A549 (cell line): ENCODE measurements around the gene NT5C. TPM values are rescaled to one million over a fixed set of nuclear protein-coding genes. Genes with fewer than 3 reads are reported as not detected.

Source experiments
- ATAC-seq, 2 experiments: fragments of 200-7000 bp in 1 of 2; fragments of >200 bp in 1 of 2; cut with Nextera tagmentation in 1 of 2; cut with Tn5 transposase in 1 of 2; 3 replicates each; pipeline versions ENCODE4 v1.8.0 to v1.9.1; 2018 to 2020; ENCODE audit warnings: mild to moderate bottlenecking in 1 of 2, moderate library complexity in 1 of 2
- CTCF ChIA-PET: fragments of 300-600 bp; sonication (Branson Sonifier 250); formaldehyde crosslinking; extraction: SDS; loops from one replicate; lab custom pipeline; 2021; ENCODE audit warnings: antibody characterized with exemption, inconsistent platforms; lab: Yijun Ruan, JAX
- POLR2A ChIA-PET: fragments of 350-600 bp; formaldehyde crosslinking; extraction: SDS; loops from one replicate; lab custom pipeline; 2021; ENCODE audit warnings: antibody characterized with exemption, inconsistent platforms; lab: Yijun Ruan, JAX
- DNase-seq, 2 experiments: peaks; one replicate each; pipeline versions ENCODE4 v3.0.0 to v3.0.0-alpha.2; 2011 to 2016; ENCODE audit warnings: low read depth in 1 of 2, low spot score in 1 of 2
- FAIRE-seq: peaks from 2 replicates; lab custom pipeline; 2011; peaks lifted over from hg19 to GRCh38; lab: Jason Lieb, UNC
- H3K27ac ChIP-seq, 2 experiments: fragments of >200 bp; sonication (Bioruptor Twin); formaldehyde crosslinking; 3 replicates each; pipeline ENCODE4 v1.5.1; 2016 to 2017
- H3K4me1 ChIP-seq: fragments of >200 bp; sonication (Bioruptor Twin); formaldehyde crosslinking; 3 replicates; pipeline ENCODE4 v1.6.1; 2016
- H3K4me2 ChIP-seq: fragments of >200 bp; sonication (Bioruptor Twin); formaldehyde crosslinking; 3 replicates; pipeline ENCODE4 v1.6.1; 2016
- H3K4me3 ChIP-seq: fragments of >200 bp; sonication (Bioruptor Twin); formaldehyde crosslinking; 3 replicates; pipeline ENCODE4 v1.5.1; 2016
- H3K9me3 ChIP-seq: fragments of >200 bp; sonication (Bioruptor Twin); formaldehyde crosslinking; 3 replicates; pipeline ENCODE4 v1.6.1; 2016
- BHLHE40 ChIP-seq: IDR thresholded peaks from 2 replicates; pipeline ENCODE4 v1.6.1; 2012; ENCODE audit warnings: low read depth, low read length, inconsistent platforms
- CBX8 ChIP-seq: fragments of 200-600 bp; sonication (generic); IDR thresholded peaks from 2 replicates; pipeline ENCODE4 v1.6.1; 2016
- E2F6 ChIP-seq: IDR thresholded peaks from 2 replicates; pipeline ENCODE4 v1.6.1; 2012; ENCODE audit warnings: low read depth, borderline replicate concordance
- FOSB ChIP-seq: fragments of 250-450 bp; sonication (Bioruptor Pico); IDR thresholded peaks from 2 replicates; pipeline ENCODE4 v1.5.0; 2020; ENCODE audit warnings: mild to moderate bottlenecking, moderate library complexity
- FOXS1 ChIP-seq: fragments of 250-450 bp; sonication (Bioruptor Pico); IDR thresholded peaks from 2 replicates; pipeline ENCODE4 v1.5.0; 2020; ENCODE audit warnings: mild to moderate bottlenecking, moderate library complexity
- GATA3 ChIP-seq: IDR thresholded peaks from 2 replicates; pipeline ENCODE4 v1.6.1; 2012; ENCODE audit warnings: borderline replicate concordance
- HDAC2 ChIP-seq: fragments of 200-600 bp; sonication (generic); IDR thresholded peaks from 2 replicates; pipeline ENCODE4 v1.6.1; 2016
- HMGXB4 ChIP-seq: fragments of 250-450 bp; sonication (Bioruptor Pico); IDR thresholded peaks from 2 replicates; pipeline ENCODE4 v1.5.0; 2021; ENCODE audit warnings: mild to moderate bottlenecking, moderate library complexity, borderline replicate concordance
- HOXB5 ChIP-seq: fragments of 250-450 bp; sonication (Bioruptor Pico); IDR thresholded peaks from 2 replicates; pipeline ENCODE4 v1.5.0; 2020; ENCODE audit warnings: mild to moderate bottlenecking, moderate library complexity
- KDM1A ChIP-seq: fragments of 200-600 bp; sonication (generic); IDR thresholded peaks from 2 replicates; pipeline ENCODE4 v1.6.1; 2016; ENCODE audit warnings: low read depth, mild to moderate bottlenecking
- MYC ChIP-seq: IDR thresholded peaks from 2 replicates; pipeline ENCODE4 v1.6.1; 2012; ENCODE audit warnings: mild to moderate bottlenecking, inconsistent platforms, low read length, improper control_type of control experiment, borderline replicate concordance
- NPAS2 ChIP-seq: fragments of 250-450 bp; sonication (Bioruptor Pico); IDR thresholded peaks from 2 replicates; pipeline ENCODE4 v1.8.0; 2022; ENCODE audit warnings: mild to moderate bottlenecking, moderate library complexity, borderline replicate concordance
- NR3C1 ChIP-seq: fragments of >200 bp; sonication (Bioruptor Twin); formaldehyde crosslinking; IDR thresholded peaks from 3 replicates; pipeline ENCODE4 v1.6.1; 2017
- PHF8 ChIP-seq: fragments of 200-600 bp; sonication (generic); IDR thresholded peaks from 2 replicates; pipeline ENCODE4 v1.6.1; 2016; ENCODE audit warnings: low read depth, mild to moderate bottlenecking, antibody characterized with exemption, moderate library complexity, borderline replicate concordance
- POLR2A ChIP-seq: IDR thresholded peaks from 2 replicates; pipeline ENCODE4 v1.6.1; 2012; ENCODE audit warnings: mild to moderate bottlenecking, low read length
- RAD21 ChIP-seq, 2 experiments: fragments of >200 bp in 1 of 2; sonication (Bioruptor Twin) in 1 of 2; formaldehyde crosslinking in 1 of 2; IDR thresholded peaks in 1 of 2; conservative IDR thresholded peaks in 1 of 2; 2 replicates in 1 of 2; 3 replicates in 1 of 2; pipeline ENCODE4 v1.6.1; 2012 to 2018; ENCODE audit warnings: inconsistent platforms in 1 of 2
- REST ChIP-seq: fragments of 200-600 bp; sonication (generic); IDR thresholded peaks from 2 replicates; pipeline ENCODE4 v1.6.1; 2016; ENCODE audit warnings: antibody characterized with exemption, mild to moderate bottlenecking, moderate library complexity
- RFX5 ChIP-seq: fragments of 450-650 bp; IDR thresholded peaks from 2 replicates; pipeline ENCODE4 v1.7.1; 2014; ENCODE audit warnings: antibody characterized with exemption, mild to moderate bottlenecking, moderate library complexity
- TFCP2L1 ChIP-seq: fragments of 250-450 bp; sonication (Bioruptor Pico); IDR thresholded peaks from 2 replicates; pipeline ENCODE4 v1.5.0; 2021; ENCODE audit warnings: mild to moderate bottlenecking
- TP53 ChIP-seq: fragments of 250-450 bp; sonication (Bioruptor Pico); IDR thresholded peaks from 2 replicates; pipeline ENCODE4 v1.5.0; 2021; ENCODE audit warnings: mild to moderate bottlenecking, moderate library complexity
- ZNF302 ChIP-seq: fragments of 250-450 bp; sonication (Bioruptor Pico); IDR thresholded peaks from 2 replicates; pipeline ENCODE4 v1.9.0; 2021; ENCODE audit warnings: inconsistent platforms, mild to moderate bottlenecking, moderate library complexity
- ZSCAN20 ChIP-seq: fragments of 250-450 bp; sonication (Bioruptor Pico); IDR thresholded peaks from 2 replicates; pipeline ENCODE4 v1.8.0; 2022; ENCODE audit warnings: mild to moderate bottlenecking, moderate library complexity
- WGBS: methylation state at CpG from one replicate; pipeline ENCODE4 v1.1.6; 2017; ENCODE audit errors: missing lambda C conversion rate; 5-methylcytosine and 5-hydroxymethylcytosine counted together
- polyA minus RNA-seq: library from RNA; depleted of rRNA, polyadenylated mRNA; stranded (reverse); fragments of >200 nt; gene quantifications from 2 replicates; pipeline ENCODE4 v1.2.3, GENCODE V29; 2011; rRNA and poly(A)+ RNA removed
- polyA plus RNA-seq, 4 experiments: library from polyadenylated mRNA; depleted of rRNA in 3 of 4; stranded (reverse); fragments of >200 nt; fragmentation: RNase III in 1 of 4; extraction: RNeasy Plus Mini Kit Qiagen cat#74134 plus additional on column Dnase treatment in 1 of 4; gene quantifications; 2 replicates in 3 of 4; 3 replicates in 1 of 4; pipeline ENCODE4 v1.2.3, GENCODE V29; 2011 to 2017
- TF ChIP-seq, protein P1 (sequence below): IDR thresholded peaks from 2 replicates; pipeline ENCODE4 v1.6.1; 2012
- TF ChIP-seq, protein P2 (sequence below): fragments of 150-350 bp; IDR thresholded peaks from 2 replicates; pipeline ENCODE4 v1.6.1; 2014; ENCODE audit warnings: low read depth, mild to moderate bottlenecking, low read length
- TF ChIP-seq, protein P3 (sequence below): fragments of 250-450 bp; sonication (Bioruptor Pico); IDR thresholded peaks from 2 replicates; pipeline ENCODE4 v1.5.0; 2020; ENCODE audit warnings: low read depth, mild to moderate bottlenecking, moderate library complexity
- TF ChIP-seq, protein P4 (sequence below): fragments of 450-650 bp; IDR thresholded peaks from 2 replicates; pipeline ENCODE4 v1.6.1; 2014; ENCODE audit warnings: antibody characterized with exemption
- TF ChIP-seq, protein P5 (sequence below): fragments of >200 bp; sonication (Bioruptor Twin); formaldehyde crosslinking; IDR thresholded peaks from 3 replicates; pipeline ENCODE4 v1.6.1; 2016

Gene NT5C
- polyA plus RNA-seq (2011; rRNA removed) (54.5 and 73.7 TPM in 2 replicates), polyA plus RNA-seq (2017; fragmentation: RNase III; extraction: RNeasy Plus Mini Kit Qiagen cat#74134 plus additional on column Dnase treatment) (83.8 to 92.2 TPM (median 91.4 TPM) in 3 replicates), polyA minus RNA-seq (31.1 and 36.1 TPM in 2 replicates)
- 174 and 199 TPM in 2 replicates for polyA plus RNA-seq (2012; cell fraction: cytosol; rRNA removed)
- 280 and 344 TPM in 2 replicates for polyA plus RNA-seq (2012; cell fraction: nucleus; rRNA removed)

DNA sequence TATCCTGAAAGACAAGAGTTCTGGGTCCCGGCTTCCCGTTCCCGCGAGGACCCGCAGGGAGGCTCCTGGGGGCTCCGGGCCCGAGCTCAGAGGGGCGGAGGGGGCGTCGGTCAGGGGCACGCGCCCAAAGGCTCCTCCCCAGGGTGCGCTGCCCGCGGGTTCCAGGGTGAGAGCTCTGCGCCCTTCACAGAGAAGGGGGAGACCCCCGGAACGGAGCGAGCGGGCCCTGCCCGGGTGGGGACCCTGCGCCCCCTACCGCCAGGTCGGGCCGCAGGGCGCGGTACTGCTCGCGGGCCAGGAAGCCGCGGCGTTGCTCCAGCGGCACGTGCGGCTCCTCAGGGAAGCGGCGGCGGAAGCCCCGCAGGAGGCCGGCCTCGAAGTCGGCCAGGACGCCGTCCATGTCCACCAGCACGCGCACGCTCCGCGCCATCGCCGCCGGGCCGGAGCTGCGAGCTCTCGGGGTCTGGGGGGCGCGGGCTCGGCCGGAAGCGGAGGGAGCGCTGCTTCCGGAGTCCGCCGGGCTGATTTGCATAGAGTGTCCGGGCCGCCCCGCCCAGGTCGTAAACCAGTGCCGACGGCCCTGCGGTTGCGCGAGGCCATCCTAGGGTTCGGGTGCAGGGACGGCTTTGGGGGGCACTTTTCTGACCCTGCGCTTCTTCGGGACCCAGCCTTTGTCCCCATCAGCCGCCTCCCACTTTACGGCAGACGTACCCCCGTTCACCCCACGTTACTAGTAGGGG lies at the start of gene NT5C:
TSS of gene NT5C (minus strand) at position 465 of the 740 bp plus-strand sequence. CDS start at position 430, 35 bp downstream.
- ChIA-PET CTCF (interaction anchor here (0.6 to 62.2 kb wide), 35 partner anchors 14 to 616 kb away, joined by 3 to 3429 read pairs (median 5); partner anchors contain the start of genes ARMC7, ATP5PD, CDR2L and JPT1), POLR2A (interaction anchor here (0.6 to 7.0 kb wide), 17 partner anchors 8 to 139 kb away, joined by 3 to 70 read pairs (median 4); partner anchors contain the start of genes ARMC7, GGA3, JPT1 and MIF4GD)
- no peak for FAIRE-seq
- peak; percentile 16; the same call in 1 of the 2 replicates for TF ChIP-seq GATA3
- TF ChIP-seq MYC = peak; percentile 89; the same call in 1 of the 2 replicates
- TF ChIP-seq TP53 (CRISPR knock-in tag) = peak; percentile 91; the same call in 1 of the 2 replicates
- TF ChIP-seq, protein P1, sequence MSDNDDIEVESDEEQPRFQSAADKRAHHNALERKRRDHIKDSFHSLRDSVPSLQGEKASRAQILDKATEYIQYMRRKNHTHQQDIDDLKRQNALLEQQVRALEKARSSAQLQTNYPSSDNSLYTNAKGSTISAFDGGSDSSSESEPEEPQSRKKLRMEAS = peak; percentile 90
- no peak for TF ChIP-seq RFX5
- no peak for TF ChIP-seq ZNF302
- TF ChIP-seq NR3C1 = no peak
- TF ChIP-seq KDM1A = peak; percentile 45; the same call in 1 of the 2 replicates
- TF ChIP-seq RAD21 (conservative IDR thresholded peaks at IDR 0.05 in 1 of 2, IDR thresholded peaks at IDR 0.05 in 1 of 2) = peak; percentile 58 to 77
- TF ChIP-seq CBX8 = no peak
- TF ChIP-seq E2F6 = peak; percentile 79
- no peak for TF ChIP-seq FOXS1 (CRISPR knock-in tag)
- peak; percentile 65 for TF ChIP-seq REST
- TF ChIP-seq HMGXB4 = peak; percentile 98
- TF ChIP-seq FOSB (CRISPR knock-in tag) = no peak
- TF ChIP-seq, protein P2, sequence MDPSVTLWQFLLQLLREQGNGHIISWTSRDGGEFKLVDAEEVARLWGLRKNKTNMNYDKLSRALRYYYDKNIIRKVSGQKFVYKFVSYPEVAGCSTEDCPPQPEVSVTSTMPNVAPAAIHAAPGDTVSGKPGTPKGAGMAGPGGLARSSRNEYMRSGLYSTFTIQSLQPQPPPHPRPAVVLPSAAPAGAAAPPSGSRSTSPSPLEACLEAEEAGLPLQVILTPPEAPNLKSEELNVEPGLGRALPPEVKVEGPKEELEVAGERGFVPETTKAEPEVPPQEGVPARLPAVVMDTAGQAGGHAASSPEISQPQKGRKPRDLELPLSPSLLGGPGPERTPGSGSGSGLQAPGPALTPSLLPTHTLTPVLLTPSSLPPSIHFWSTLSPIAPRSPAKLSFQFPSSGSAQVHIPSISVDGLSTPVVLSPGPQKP = no peak
- peak; percentile 97 for TF ChIP-seq BHLHE40
- peak; percentile 72 for TF ChIP-seq POLR2A
- peak; percentile 98 for TF ChIP-seq PHF8
- TF ChIP-seq TFCP2L1 = no peak
- TF ChIP-seq, protein P3, sequence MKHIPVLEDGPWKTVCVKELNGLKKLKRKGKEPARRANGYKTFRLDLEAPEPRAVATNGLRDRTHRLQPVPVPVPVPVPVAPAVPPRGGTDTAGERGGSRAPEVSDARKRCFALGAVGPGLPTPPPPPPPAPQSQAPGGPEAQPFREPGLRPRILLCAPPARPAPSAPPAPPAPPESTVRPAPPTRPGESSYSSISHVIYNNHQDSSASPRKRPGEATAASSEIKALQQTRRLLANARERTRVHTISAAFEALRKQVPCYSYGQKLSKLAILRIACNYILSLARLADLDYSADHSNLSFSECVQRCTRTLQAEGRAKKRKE = peak; percentile 66; the same call in 1 of the 2 replicates
- TF ChIP-seq, protein P4, sequence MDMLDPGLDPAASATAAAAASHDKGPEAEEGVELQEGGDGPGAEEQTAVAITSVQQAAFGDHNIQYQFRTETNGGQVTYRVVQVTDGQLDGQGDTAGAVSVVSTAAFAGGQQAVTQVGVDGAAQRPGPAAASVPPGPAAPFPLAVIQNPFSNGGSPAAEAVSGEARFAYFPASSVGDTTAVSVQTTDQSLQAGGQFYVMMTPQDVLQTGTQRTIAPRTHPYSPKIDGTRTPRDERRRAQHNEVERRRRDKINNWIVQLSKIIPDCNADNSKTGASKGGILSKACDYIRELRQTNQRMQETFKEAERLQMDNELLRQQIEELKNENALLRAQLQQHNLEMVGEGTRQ = no peak
- TF ChIP-seq HOXB5 (CRISPR knock-in tag) = 0 out of 2 replicates have a peak, but pooled peaks have one; percentile 80
- no peak; the same call in 1 of the 2 replicates for TF ChIP-seq NPAS2 (CRISPR knock-in tag)
- TF ChIP-seq HDAC2 = peak; percentile 45; the same call in 1 of the 2 replicates
- TF ChIP-seq, protein P5, sequence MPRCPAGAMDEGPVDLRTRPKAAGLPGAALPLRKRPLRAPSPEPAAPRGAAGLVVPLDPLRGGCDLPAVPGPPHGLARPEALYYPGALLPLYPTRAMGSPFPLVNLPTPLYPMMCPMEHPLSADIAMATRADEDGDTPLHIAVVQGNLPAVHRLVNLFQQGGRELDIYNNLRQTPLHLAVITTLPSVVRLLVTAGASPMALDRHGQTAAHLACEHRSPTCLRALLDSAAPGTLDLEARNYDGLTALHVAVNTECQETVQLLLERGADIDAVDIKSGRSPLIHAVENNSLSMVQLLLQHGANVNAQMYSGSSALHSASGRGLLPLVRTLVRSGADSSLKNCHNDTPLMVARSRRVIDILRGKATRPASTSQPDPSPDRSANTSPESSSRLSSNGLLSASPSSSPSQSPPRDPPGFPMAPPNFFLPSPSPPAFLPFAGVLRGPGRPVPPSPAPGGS = peak; percentile 65; the same call in 2 of the 3 replicates
- TF ChIP-seq ZSCAN20 = no peak

More for the DNA sequence above, at the start of gene NT5C:
- peak; percentile 83 to 86 for ATAC-seq
- Histone ChIP-seq H3K4me1 (peaks cover 40% of the 10 kb centered on the region), H3K9me3 (no peaks in the 10 kb centered on the region), H3K4me2 (peak within 1 kb of the TSS; percentile 87), H3K27ac (peak within 1 kb of the TSS; percentile 97), H3K4me3 (peak within 1 kb of the TSS; percentile 89)
- WGBS = 1% methylated on average over 47 of the region's 82 CpGs
- DNase-seq = peak; percentile 85 to 91
